GM04504 (cell line): ENCODE measurements around the gene TSGA10IP.
A peak's percentile ranks its signal among the peaks of the same experiment; 100 is the strongest.

ENCODE experiments used
- DNase-seq: peaks from one replicate; pipeline ENCODE4 v3.0.0-alpha.2; 2012; ENCODE audit warnings: low read depth

Gene TSGA10IP

GRCh38 chr11:65977621-65978390 is 32.5 kb downstream of the TSGA10IP start:
- DNase-seq = no peak

DNA sequence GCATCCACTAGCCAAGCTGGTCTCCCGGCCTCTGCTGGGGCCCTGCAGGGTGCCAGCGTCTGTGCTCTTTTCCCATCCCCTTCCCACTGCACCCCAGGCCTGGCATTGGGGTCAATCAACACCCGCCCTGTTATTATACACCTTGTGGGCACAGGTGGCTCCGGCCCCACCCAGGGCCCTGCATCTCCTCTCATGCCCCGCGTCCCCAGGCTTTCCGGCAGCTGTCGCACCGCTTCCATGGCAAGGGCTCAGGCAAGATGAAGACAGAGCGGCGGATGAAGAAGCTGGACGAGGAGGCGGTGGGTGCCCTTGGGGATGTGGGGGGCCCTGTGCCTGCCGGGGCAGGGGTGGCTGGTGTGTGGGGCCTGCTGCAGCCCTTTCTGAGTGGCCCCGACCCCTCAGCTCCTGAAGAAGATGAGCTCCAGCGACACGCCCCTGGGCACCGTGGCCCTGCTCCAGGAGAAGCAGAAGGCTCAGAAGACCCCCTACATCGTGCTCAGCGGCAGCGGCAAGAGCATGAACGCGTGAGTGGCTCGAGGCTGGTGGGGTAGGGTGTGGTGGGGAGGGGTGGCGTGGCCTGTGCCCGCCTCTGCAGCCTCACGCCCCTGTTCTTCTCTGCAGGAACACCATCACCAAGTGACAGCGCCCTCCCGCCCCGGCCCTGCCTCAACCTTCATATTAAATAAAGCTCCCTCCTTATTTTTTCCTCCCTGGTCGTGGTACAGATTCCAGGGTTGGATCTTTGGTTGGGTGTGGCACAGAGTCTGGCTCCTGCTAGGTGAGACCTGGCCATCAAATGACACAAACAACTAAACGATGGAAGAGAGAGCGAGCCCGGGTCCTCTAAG is 33.3 kb downstream of the TSGA10IP start:
- DNase-seq = no peak

DNA sequence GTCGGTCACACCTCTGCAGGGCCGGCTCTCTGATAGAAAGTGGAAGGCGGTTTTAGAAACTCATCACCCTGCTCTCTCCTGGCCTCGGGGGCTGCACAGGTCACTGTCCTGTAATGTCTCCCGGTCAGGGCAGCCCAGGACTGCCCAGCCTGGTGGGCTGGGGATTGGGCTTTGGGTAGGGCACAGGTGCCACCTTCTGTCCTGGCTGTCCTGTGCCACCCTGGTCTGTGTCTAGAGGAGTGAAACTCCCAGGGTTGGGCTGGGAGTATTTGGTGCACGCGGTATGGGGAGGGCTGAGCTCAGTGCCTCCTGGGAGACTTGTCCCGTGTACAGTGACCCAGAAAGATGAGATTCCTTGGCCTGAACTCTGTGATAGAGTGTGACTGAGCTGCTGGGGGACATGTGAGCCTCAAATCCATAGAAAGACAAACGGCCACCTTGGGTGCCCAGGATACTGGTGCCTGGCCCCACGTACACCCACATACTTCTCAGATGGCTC is 34.0 kb downstream of the TSGA10IP start:
- DNase-seq = no peak

DNA sequence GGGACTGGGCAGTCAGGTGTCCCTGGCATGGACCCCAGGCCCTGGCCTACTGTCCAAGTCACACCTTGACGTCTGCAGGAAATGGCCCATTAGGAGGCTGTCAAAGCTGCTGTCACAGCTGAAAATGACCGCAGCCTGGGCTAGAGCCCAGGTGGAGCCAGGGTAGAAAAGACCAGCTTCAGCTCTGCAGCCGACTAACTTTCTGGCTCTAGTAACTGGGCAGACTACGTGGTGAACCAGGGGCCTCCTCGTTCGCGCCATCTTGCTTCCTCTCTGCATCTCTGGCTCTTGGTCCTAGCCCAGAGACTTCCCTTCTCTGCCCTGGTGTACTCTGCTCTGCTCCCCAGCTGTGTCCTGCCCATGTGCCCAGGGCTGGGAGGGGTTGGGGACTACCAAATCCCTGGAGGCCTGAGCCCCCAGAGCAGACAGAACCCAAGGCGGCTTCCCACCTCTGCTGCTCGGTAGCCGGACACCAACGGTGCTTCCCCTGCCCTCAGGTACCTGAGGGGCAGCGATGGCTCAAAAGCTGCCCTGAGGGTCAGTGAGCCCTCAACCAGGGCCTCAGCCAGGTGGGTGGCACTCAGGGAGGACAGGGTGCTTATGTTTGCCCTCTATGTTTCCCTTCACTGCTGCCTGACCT is 35.9 kb downstream of the TSGA10IP start:
- DNase-seq = no peak

DNA sequence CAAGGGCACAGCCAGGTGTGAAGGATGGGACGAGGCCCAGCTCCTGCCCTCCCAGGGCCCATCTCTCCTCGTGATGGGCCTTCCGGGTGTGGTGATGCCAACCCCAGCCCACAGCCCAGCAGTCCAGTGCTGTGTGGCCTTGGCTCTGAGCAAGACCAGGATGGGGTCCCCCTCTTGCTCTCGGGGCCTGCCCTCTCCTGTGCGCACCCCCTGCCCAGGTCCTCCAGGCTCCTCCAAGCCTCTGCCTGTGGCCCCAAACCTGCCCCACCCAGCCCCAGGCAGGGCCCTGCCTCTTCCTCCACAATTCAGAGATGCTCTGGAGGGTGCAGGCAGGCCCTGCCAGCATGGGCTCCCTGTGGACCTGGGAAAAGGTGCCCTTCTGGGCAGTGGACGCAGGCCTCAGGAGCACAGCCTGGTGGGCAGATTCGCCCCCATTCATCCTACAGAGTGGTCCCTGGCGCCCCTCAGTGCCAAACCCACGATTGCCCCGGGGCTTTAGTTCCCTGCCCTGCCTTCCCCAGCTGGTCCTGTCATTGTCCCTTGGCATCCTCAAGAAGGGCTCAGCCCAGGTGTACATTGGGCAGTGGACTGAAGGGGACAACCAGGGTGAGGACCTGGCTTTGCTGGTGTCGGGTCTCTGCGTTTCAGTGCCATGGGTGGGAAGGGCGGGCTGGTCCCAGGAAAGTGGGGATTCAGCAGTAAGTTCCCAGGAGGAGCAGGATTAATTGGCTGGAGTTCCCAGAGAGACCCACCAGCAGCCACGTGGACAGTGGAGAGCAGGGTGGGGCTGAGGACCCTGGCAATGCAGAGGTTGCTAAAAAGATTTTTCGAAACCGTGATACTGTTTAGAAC is 36.9 kb downstream of the TSGA10IP start:
- DNase-seq = no peak

- no peak for DNase-seq
These were observed 37.7 kb downstream of the TSGA10IP start for GRCh38 chr11:65982824-65983588.

DNA sequence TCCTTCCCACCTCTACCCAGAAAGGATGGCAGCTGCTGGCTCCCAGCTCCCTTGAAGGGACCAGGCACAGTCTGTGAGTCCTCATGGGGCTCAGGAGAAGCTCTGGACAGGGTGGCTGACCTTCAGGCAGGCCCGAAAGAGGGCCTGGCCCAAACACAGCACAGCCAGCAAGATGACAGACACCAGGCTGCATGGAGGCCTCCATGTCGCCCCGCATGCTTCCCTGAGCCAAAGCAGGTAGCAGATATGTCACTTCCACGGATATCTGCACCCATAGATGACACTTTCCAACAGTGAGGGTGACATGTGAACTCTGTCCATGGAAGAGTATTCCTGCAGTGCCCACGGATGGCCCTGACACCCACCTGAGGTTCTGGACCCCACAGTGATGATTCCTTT is 38.3 kb downstream of the TSGA10IP start:
- no peak for DNase-seq

DNA sequence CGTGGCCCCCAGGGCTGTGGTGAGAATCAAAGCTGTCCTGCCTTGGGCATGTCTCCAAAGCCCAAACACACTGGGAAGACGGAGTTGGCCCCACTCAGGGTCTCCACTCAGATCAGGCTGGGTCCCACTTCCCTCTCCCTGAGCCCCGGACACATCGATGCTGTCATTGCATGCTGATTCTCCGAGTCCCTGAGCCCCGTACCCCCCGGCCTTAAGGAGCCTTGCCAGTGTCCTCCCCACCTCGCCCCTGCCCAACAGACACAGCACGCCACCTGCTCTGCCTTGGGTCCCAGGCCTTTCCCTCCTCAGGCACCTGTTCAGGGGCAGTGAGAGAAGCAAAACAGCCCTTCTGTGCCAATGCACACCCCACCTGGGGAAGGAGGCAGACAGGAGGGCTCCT is 42.1 kb downstream of the TSGA10IP start:
- no peak for DNase-seq

- peak; percentile 91 for DNase-seq
These were observed 43.7 kb downstream of the TSGA10IP start for GRCh38 chr11:65988791-65989592.

DNA sequence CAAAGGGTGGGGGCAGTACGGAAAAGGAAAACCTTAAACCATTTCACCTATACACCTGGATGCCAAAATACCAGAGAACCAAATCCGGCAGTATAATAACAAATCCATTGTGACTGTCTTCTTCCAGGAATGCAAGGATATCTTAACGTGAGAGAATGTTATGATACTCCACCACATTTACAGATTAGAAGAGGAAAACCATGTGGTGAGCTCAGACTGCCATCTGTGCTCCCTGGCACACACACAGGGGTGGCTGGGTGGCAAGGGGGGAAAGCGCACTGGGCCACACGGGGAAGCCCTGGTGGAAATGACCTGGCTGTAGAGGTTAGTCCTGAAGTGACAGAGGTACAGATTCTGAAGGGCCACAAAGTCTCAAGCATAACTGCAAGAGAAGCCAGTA is 46.8 kb downstream of the TSGA10IP start:
- DNase-seq = no peak

DNA sequence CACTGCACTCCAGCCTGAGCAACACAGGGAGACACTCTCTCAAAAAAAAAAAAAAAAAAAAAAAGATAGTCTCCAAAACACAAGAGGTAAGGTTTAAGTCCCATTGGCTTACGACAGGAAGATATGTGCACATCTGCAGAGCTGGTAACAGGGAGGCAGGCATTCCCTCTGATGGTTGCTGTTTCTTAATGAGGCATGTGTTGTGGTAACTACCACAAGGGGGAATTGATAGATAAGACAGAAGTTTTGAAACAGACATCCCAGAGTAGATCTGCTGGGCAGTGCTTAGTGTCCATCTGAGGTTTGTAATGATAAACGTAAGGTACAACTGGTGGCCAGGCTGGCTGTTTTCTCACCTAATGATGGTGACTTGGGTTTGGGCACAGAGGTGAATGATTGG is 52.0 kb downstream of the TSGA10IP start:
- no peak for DNase-seq

DNA sequence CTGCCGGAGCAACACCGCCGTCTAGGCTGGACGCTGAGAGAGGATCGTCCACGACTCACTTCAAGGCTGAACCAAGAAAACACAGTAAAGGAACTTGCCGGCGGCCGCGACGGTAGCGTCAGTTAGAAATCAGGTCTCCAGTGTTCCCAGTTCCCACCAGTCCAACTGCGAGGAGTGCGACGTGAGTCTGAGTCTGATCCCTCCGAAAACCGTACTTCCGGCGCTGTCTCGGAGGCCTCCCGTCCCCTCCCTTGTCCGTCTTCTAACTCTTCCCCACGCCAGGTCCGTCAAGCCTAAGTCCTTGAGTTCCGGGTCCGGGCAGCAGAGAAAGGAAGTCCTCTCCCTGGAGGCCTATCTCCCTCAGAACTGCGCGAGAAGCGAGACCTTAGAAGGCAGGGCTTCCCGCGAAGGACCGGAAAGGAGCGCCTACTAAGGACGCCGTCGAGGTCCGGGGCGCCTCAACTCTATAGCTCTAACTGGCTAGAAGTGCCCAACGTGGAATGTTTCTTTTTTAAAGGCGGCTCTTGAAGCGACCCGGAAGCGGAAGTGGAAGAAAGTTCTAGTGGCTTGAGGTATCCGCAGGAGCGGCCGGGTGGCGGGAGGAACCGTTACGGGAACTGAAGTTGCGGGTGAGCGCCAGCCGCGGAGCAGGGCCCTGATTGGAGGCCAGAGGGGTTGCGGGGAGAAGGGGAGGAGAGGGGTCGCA is 56.8 kb downstream of the TSGA10IP start, which contains the start of the genes BANF1 and EIF1AD:
BANF1 (plus strand) TSS at position 562 of the 706 bp plus-strand sequence. CDS start 748 bp downstream, outside the sequence.
EIF1AD (minus strand) TSS at position 216 of the 706 bp plus-strand sequence. CDS start 1,768 bp downstream, outside the sequence.
- peak; percentile 97 for DNase-seq

DNA sequence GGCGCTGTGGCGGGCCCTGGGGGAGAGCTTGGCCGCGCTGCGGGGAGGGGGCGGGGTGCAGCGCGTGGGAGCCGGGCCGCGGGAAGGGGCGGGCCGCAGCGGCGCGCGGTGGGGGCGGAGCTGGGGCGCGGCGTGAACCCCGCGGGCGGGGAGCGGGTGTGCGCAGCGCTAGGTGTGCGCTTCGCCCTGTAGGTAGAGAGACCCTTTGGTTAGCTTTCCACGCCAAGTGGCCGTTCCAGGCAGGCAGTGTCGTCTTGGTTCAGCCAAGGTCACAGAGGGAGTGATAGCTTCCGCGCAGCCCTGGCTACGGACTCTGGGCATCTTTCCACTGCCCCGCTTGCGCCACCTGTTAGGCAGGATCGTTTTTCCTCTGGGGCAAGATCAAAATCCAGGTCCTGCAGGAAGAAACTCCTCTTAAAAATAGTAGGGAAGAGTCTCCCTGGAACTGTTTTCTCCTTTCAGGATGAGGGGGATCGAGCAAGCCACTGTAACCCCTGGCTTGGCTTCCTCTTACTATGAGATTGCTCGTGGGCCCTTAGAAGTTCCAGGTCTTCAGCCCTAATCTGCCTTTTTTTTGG is 57.5 kb downstream of the TSGA10IP start:
- peak; percentile 21 for DNase-seq

DNA sequence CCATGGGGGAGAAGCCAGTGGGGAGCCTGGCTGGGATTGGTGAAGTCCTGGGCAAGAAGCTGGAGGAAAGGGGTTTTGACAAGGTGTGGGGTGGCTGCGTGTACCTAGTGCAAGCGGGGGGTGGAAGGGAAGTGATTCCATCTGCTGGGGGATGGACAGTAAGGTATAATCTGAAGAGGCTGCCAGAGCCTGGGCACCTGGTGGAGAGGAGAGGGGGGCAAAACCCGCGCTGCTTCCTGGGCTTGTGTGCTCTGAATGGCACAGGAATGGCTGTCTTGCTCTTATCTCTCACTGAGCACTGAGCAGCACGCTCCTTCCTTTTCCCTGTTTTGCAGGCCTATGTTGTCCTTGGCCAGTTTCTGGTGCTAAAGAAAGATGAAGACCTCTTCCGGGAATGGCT is 58.0 kb downstream of the TSGA10IP start:
- DNase-seq = no peak

- DNase-seq = no peak
These were observed 58.9 kb downstream of the TSGA10IP start for GRCh38 chr11:66004186-66004585.

DNA sequence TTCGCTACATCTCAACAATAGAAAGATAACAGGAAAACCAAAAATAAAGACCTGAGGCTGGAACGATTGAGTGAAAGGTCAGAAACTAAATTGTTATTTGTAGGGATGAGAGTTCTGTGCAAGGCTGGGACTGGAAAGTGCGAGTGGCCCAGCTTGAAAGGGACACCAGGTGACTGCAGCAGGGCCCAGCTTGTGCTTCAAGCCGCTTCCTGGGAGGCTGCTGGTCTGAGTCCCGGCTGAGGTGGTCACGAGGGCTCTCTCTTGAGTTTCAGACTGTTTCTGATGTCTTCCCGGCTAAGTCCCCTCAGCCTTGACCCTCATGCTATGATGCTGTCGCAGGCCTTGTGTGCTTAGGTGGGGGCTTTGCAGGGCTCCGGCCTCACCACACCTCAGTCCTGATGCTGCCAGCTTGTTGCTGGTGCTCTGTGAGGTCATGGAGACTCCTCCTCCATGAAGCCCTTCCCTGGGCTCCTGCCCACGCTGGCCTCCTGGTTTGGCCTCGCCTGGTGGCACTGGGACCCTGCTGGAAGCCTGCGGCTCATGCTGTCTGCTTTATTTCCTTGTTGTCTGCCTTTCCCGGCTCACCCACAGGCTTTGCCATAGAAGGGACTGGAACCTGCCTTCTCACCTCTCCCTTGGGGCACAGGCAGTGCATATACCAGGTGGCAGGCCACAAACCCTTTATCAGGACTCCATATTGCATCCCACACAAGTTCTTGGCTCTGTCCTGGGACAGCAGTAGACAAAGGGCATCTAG is 61.0 kb downstream of the TSGA10IP start:
- no peak for DNase-seq

DNA sequence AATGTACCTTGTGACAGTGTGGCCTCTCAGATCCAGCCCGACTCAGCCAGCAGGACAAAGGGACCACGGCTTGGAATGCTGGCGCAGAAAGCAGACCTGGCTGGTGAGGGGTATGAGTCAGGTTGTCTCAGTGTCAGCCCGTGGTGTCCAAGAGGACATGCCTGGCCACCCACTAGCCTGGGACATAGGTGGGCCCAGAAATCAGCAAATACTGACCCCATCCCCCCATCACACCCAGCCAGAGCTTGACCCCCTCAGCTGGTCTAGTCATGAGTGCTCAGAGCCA is 61.6 kb downstream of the TSGA10IP start:
- no peak for DNase-seq

DNA sequence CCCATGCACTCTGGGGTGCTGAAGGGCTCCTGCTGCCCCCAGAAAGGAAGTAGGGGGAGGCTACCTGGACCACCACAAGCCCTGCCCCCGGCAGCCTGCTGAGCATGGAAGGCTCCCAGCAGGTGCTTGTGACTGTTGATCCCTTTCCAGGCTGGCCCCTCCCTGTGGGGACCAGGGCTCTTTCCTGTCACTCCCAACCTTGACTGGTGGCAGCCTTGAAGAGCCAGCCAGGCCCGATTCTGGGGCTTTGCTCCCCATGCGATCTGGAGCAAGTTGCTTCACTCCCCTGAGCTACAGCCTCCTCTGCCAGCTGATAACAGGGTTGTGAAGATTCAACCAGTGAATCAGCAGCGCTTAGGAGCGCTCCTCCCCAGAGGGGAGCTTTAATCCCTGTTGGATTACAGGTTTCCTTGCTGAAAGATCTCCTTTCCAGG is 61.9 kb downstream of the TSGA10IP start:
- no peak for DNase-seq
